HEK293 (cell line): ENCODE measurements around the gene TRIM28.

Experiments used
- GLIS1 ChIP-seq: fragments of 450-650 bp; formaldehyde crosslinking; IDR thresholded peaks from 2 replicates; pipeline ENCODE4 v1.5.1; 2016; ENCODE audit warnings: missing biosample characterization, missing genetic modification characterization
- REPIN1 ChIP-seq: fragments of 450-650 bp; formaldehyde crosslinking; IDR thresholded peaks from 2 replicates; pipeline ENCODE4 v1.5.1; 2017; ENCODE audit warnings: missing biosample characterization, missing genetic modification characterization, low read depth
- SETDB1 ChIP-seq: IDR thresholded peaks from one replicate; pipeline ENCODE4 v1.6.1; 2017; ENCODE audit warnings: mild to moderate bottlenecking, low read length, moderate library complexity, mixed read lengths; ENCODE audit not compliant: insufficient read length
- WT1 ChIP-seq: fragments of 450-650 bp; formaldehyde crosslinking; IDR thresholded peaks from 2 replicates; pipeline ENCODE4 v1.5.1; 2016; ENCODE audit warnings: missing biosample characterization, missing genetic modification characterization
- YY2 ChIP-seq: fragments of 450-650 bp; formaldehyde crosslinking; IDR thresholded peaks from 2 replicates; pipeline ENCODE4 v1.5.1; 2016; ENCODE audit warnings: missing biosample characterization, missing genetic modification characterization
- ZBTB20 ChIP-seq: fragments of 450-650 bp; formaldehyde crosslinking; IDR thresholded peaks from 2 replicates; pipeline ENCODE4 v1.5.1; 2016; ENCODE audit warnings: missing biosample characterization, missing genetic modification characterization
- ZBTB7A ChIP-seq: fragments of 450-650 bp; formaldehyde crosslinking; IDR thresholded peaks from 2 replicates; pipeline ENCODE4 v1.5.1; 2016; ENCODE audit warnings: low read depth, missing biosample characterization, missing genetic modification characterization
- ZFHX2 ChIP-seq: fragments of 450-650 bp; formaldehyde crosslinking; conservative IDR thresholded peaks from 2 replicates; pipeline ENCODE4 v1.5.1; 2016; ENCODE audit warnings: missing biosample characterization, missing genetic modification characterization
- ZFP3 ChIP-seq: fragments of 450-650 bp; formaldehyde crosslinking; IDR thresholded peaks from 2 replicates; pipeline ENCODE4 v1.5.1; 2016; ENCODE audit warnings: low read depth, missing biosample characterization, missing genetic modification characterization
- ZNF112 ChIP-seq: fragments of 450-650 bp; formaldehyde crosslinking; IDR thresholded peaks from 2 replicates; pipeline ENCODE4 v1.5.0; 2017; ENCODE audit warnings: missing biosample characterization, missing genetic modification characterization
- ZNF140 ChIP-seq: fragments of 450-650 bp; formaldehyde crosslinking; IDR thresholded peaks from 2 replicates; pipeline ENCODE4 v1.5.1; 2016; ENCODE audit warnings: missing biosample characterization, missing genetic modification characterization
- ZNF16 ChIP-seq: fragments of 450-650 bp; formaldehyde crosslinking; IDR thresholded peaks from 2 replicates; pipeline ENCODE4 v1.5.1; 2016; ENCODE audit warnings: low read depth, missing biosample characterization, missing genetic modification characterization
- ZNF184 ChIP-seq: fragments of 450-650 bp; IDR thresholded peaks from 2 replicates; pipeline ENCODE4 v1.5.1; 2018; ENCODE audit warnings: missing biosample characterization, mild to moderate bottlenecking, missing genetic modification characterization
- ZNF501 ChIP-seq: fragments of 450-650 bp; formaldehyde crosslinking; IDR thresholded peaks from 2 replicates; pipeline ENCODE4 v1.5.1; 2016; ENCODE audit warnings: missing biosample characterization, missing genetic modification characterization
- ZNF521 ChIP-seq: fragments of 450-650 bp; formaldehyde crosslinking; IDR thresholded peaks from 2 replicates; pipeline ENCODE4 v1.5.1; 2017; ENCODE audit warnings: missing biosample characterization, mild to moderate bottlenecking, missing genetic modification characterization
- ZNF558 ChIP-seq: fragments of 450-650 bp; formaldehyde crosslinking; IDR thresholded peaks from 2 replicates; pipeline ENCODE4 v1.5.1; 2016; ENCODE audit warnings: missing biosample characterization, missing genetic modification characterization
- ZNF561 ChIP-seq: fragments of 450-650 bp; IDR thresholded peaks from 2 replicates; pipeline ENCODE4 v1.5.1; 2018; ENCODE audit warnings: missing biosample characterization, missing genetic modification characterization, borderline replicate concordance
- ZNF623 ChIP-seq: fragments of 450-650 bp; formaldehyde crosslinking; IDR thresholded peaks from 2 replicates; pipeline ENCODE4 v1.5.1; 2016; ENCODE audit warnings: missing biosample characterization, missing genetic modification characterization
- ZNF768 ChIP-seq: fragments of 450-650 bp; formaldehyde crosslinking; IDR thresholded peaks from 2 replicates; pipeline ENCODE4 v1.5.1; 2018; ENCODE audit warnings: missing biosample characterization, mild to moderate bottlenecking, missing genetic modification characterization
- TF ChIP-seq, protein P1 (sequence below): fragments of 450-650 bp; formaldehyde crosslinking; IDR thresholded peaks from 2 replicates; pipeline ENCODE4 v1.5.1; 2016; ENCODE audit warnings: missing biosample characterization, missing genetic modification characterization
- TF ChIP-seq, protein P2 (sequence below): fragments of 450-650 bp; IDR thresholded peaks from 2 replicates; pipeline ENCODE4 v1.5.1; 2018; ENCODE audit warnings: missing biosample characterization, mild to moderate bottlenecking, missing genetic modification characterization
- TF ChIP-seq, protein P3 (sequence below): fragments of 450-650 bp; formaldehyde crosslinking; IDR thresholded peaks from 2 replicates; pipeline ENCODE4 v1.5.1; 2016; ENCODE audit warnings: missing biosample characterization, missing genetic modification characterization
- TF ChIP-seq, protein P4 (sequence below): fragments of 450-650 bp; formaldehyde crosslinking; IDR thresholded peaks from 2 replicates; pipeline ENCODE4 v1.5.1; 2016; ENCODE audit warnings: missing biosample characterization, missing genetic modification characterization
- TF ChIP-seq, protein P5 (sequence below): fragments of 450-650 bp; formaldehyde crosslinking; IDR thresholded peaks from 2 replicates; pipeline ENCODE4 v1.5.1; 2016; ENCODE audit warnings: missing biosample characterization, missing genetic modification characterization, low read depth
- TF ChIP-seq, protein P6 (sequence below): fragments of 450-650 bp; formaldehyde crosslinking; IDR thresholded peaks from 2 replicates; pipeline ENCODE4 v1.5.1; 2017; ENCODE audit warnings: missing biosample characterization, missing genetic modification characterization
- TF ChIP-seq, protein P7 (sequence below): fragments of 450-650 bp; formaldehyde crosslinking; IDR thresholded peaks from 2 replicates; pipeline ENCODE4 v1.5.1; 2017; ENCODE audit warnings: missing biosample characterization, missing genetic modification characterization
- TF ChIP-seq, protein P8 (sequence below): fragments of 450-650 bp; formaldehyde crosslinking; IDR thresholded peaks from 2 replicates; pipeline ENCODE4 v1.5.1; 2016; ENCODE audit warnings: missing biosample characterization, missing genetic modification characterization

The TRIM28 gene

DNA sequence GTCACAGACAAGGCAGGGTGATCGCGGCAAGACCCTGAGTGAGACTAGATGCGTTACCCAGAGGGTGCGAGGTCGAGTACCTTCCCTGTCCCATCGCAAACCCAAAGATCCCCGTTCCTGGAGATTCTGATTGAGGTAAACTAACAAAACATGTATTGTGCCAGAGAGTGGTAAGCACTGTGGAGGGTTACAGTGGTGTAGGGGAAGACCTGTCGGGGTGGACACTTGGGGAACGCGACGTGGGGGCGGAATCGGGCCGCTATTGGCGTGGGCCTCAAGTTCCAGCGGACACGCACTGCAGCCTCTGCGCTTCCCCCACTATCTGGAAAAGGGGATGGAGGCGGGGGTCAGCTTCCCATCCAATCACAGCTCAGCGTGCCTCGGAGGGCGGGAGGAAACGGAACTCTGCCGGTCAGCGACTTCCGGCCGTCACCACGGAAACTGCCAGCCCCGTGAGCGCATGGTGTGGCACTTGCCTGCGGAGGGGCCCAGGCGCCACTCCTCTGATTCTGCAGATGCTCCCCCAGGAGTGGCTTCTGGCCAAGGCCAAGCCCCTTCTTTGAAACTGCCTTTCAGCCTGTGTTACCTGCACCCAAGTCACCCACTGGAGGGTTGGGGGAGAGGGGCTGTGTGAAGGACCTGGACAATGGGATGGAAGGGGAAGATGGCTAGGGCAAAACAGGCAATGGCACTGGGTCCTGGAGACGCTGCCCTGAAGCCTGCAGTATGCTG, 15.6 kb downstream of the TRIM28 start (continued):
- TF ChIP-seq, protein P1, sequence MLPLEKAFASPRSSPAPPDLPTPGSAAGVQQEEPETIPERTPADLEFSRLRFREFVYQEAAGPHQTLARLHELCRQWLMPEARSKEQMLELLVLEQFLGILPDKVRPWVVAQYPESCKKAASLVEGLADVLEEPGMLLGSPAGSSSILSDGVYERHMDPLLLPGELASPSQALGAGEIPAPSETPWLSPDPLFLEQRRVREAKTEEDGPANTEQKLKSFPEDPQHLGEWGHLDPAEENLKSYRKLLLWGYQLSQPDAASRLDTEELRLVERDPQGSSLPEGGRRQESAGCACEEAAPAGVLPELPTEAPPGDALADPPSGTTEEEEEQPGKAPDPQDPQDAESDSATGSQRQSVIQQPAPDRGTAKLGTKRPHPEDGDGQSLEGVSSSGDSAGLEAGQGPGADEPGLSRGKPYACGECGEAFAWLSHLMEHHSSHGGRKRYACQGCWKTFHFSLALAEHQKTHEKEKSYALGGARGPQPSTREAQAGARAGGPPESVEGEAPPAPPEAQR (tag by site-specific recombination) = 0 out of 2 replicates have a peak, but pooled peaks have one; percentile 24
- TF ChIP-seq REPIN1 (no peak), ZNF558 (tag by site-specific recombination) (no peak), ZFP3 (tag by site-specific recombination) (no peak), ZNF184 (tag by site-specific recombination) (no peak), WT1 (tag by site-specific recombination) (peak; percentile 44; the same call in 1 of the 2 replicates), ZNF768 (tag by site-specific recombination) (0 out of 2 replicates have a peak, but pooled peaks have one; percentile 37), GLIS1 (tag by site-specific recombination) (peak; percentile 60; the same call in 1 of the 2 replicates), ZBTB7A (tag by site-specific recombination) (no peak), ZNF16 (tag by site-specific recombination) (no peak), ZNF112 (tag by site-specific recombination) (no peak), SETDB1 (no peak), YY2 (peak; percentile 65; the same call in 1 of the 2 replicates), ZNF623 (tag by site-specific recombination) (0 out of 2 replicates have a peak, but pooled peaks have one; percentile 18), ZBTB20 (tag by site-specific recombination) (peak; percentile 65), ZNF561 (tag by site-specific recombination) (peak; percentile 87; the same call in 1 of the 2 replicates), ZNF140 (no peak), ZFHX2 (peak; percentile 91), ZNF501 (tag by site-specific recombination) (peak; percentile 93), ZNF521 (tag by site-specific recombination) (no peak)
- TF ChIP-seq, protein P2, sequence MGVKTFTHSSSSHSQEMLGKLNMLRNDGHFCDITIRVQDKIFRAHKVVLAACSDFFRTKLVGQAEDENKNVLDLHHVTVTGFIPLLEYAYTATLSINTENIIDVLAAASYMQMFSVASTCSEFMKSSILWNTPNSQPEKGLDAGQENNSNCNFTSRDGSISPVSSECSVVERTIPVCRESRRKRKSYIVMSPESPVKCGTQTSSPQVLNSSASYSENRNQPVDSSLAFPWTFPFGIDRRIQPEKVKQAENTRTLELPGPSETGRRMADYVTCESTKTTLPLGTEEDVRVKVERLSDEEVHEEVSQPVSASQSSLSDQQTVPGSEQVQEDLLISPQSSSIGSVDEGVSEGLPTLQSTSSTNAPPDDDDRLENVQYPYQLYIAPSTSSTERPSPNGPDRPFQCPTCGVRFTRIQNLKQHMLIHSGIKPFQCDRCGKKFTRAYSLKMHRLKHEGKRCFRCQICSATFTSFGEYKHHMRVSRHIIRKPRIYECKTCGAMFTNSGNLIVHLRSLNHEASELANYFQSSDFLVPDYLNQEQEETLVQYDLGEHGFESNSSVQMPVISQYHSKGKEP (tag by site-specific recombination) = no peak
- TF ChIP-seq, protein P3, sequence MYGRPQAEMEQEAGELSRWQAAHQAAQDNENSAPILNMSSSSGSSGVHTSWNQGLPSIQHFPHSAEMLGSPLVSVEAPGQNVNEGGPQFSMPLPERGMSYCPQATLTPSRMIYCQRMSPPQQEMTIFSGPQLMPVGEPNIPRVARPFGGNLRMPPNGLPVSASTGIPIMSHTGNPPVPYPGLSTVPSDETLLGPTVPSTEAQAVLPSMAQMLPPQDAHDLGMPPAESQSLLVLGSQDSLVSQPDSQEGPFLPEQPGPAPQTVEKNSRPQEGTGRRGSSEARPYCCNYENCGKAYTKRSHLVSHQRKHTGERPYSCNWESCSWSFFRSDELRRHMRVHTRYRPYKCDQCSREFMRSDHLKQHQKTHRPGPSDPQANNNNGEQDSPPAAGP (tag by site-specific recombination) = no peak
- TF ChIP-seq, protein P4, sequence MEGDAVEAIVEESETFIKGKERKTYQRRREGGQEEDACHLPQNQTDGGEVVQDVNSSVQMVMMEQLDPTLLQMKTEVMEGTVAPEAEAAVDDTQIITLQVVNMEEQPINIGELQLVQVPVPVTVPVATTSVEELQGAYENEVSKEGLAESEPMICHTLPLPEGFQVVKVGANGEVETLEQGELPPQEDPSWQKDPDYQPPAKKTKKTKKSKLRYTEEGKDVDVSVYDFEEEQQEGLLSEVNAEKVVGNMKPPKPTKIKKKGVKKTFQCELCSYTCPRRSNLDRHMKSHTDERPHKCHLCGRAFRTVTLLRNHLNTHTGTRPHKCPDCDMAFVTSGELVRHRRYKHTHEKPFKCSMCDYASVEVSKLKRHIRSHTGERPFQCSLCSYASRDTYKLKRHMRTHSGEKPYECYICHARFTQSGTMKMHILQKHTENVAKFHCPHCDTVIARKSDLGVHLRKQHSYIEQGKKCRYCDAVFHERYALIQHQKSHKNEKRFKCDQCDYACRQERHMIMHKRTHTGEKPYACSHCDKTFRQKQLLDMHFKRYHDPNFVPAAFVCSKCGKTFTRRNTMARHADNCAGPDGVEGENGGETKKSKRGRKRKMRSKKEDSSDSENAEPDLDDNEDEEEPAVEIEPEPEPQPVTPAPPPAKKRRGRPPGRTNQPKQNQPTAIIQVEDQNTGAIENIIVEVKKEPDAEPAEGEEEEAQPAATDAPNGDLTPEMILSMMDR (tag by site-specific recombination) = no peak
- TF ChIP-seq, protein P5, sequence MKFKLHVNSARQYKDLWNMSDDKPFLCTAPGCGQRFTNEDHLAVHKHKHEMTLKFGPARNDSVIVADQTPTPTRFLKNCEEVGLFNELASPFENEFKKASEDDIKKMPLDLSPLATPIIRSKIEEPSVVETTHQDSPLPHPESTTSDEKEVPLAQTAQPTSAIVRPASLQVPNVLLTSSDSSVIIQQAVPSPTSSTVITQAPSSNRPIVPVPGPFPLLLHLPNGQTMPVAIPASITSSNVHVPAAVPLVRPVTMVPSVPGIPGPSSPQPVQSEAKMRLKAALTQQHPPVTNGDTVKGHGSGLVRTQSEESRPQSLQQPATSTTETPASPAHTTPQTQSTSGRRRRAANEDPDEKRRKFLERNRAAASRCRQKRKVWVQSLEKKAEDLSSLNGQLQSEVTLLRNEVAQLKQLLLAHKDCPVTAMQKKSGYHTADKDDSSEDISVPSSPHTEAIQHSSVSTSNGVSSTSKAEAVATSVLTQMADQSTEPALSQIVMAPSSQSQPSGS (tag by site-specific recombination) = no peak
- TF ChIP-seq, protein P6, sequence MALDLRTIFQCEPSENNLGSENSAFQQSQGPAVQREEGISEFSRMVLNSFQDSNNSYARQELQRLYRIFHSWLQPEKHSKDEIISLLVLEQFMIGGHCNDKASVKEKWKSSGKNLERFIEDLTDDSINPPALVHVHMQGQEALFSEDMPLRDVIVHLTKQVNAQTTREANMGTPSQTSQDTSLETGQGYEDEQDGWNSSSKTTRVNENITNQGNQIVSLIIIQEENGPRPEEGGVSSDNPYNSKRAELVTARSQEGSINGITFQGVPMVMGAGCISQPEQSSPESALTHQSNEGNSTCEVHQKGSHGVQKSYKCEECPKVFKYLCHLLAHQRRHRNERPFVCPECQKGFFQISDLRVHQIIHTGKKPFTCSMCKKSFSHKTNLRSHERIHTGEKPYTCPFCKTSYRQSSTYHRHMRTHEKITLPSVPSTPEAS (tag by site-specific recombination) = peak; percentile 59; the same call in 1 of the 2 replicates
- TF ChIP-seq, protein P7, sequence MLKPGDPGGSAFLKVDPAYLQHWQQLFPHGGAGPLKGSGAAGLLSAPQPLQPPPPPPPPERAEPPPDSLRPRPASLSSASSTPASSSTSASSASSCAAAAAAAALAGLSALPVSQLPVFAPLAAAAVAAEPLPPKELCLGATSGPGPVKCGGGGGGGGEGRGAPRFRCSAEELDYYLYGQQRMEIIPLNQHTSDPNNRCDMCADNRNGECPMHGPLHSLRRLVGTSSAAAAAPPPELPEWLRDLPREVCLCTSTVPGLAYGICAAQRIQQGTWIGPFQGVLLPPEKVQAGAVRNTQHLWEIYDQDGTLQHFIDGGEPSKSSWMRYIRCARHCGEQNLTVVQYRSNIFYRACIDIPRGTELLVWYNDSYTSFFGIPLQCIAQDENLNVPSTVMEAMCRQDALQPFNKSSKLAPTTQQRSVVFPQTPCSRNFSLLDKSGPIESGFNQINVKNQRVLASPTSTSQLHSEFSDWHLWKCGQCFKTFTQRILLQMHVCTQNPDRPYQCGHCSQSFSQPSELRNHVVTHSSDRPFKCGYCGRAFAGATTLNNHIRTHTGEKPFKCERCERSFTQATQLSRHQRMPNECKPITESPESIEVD (tag by site-specific recombination) = no peak
- TF ChIP-seq, protein P8, sequence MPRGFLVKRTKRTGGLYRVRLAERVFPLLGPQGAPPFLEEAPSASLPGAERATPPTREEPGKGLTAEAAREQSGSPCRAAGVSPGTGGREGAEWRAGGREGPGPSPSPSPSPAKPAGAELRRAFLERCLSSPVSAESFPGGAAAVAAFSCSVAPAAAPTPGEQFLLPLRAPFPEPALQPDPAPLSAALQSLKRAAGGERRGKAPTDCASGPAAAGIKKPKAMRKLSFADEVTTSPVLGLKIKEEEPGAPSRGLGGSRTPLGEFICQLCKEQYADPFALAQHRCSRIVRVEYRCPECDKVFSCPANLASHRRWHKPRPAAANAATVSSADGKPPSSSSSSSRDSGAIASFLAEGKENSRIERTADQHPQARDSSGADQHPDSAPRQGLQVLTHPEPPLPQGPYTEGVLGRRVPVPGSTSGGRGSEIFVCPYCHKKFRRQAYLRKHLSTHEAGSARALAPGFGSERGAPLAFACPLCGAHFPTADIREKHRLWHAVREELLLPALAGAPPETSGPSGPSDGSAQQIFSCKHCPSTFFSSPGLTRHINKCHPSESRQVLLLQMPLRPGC (tag by site-specific recombination) = 0 out of 2 replicates have a peak, but pooled peaks have one; percentile 53
